ENCODE data around the gene SHISAL1. TPM values are rescaled to one million over a fixed set of nuclear protein-coding genes. Genes with fewer than 3 reads are reported as not detected.

Gene SHISAL1
- total and polyA plus RNA-seq, 2 donors (not counting 1 experiment from before 2014, with no cell fraction given), result not detected

- Histone ChIP-seq H3K36me3 (replicated peaks in 1 of 2; ENCODE audit: control extremely low read depth in 1 of 2, control insufficient read depth in 1 of 2, extremely low read depth in 1 of 2, insufficient read depth in 2 of 2, low read length in 1 of 2) (no peaks in the 10 kb centered on the region), H3K4me3 (ENCODE audit: control extremely low read depth in 1 of 5, extremely low read depth in 1 of 5, insufficient read depth in 1 of 5, low read depth in 2 of 5, low read length in 4 of 5) (no peak overlapping the region), H3K4me2 (replicated peaks; ENCODE audit: low read depth, low read length, poor library complexity, severe bottlenecking) (no peak overlapping the region), H3K9ac (ENCODE audit: low read length) (no peak overlapping the region), H4K20me1 (ENCODE audit: control insufficient read depth, insufficient read depth, low read length, poor library complexity, severe bottlenecking) (no peaks in the 10 kb centered on the region), H3K4me1 (ENCODE audit: control insufficient read depth in 2 of 2, insufficient read depth in 2 of 2, low read length in 2 of 2) (no peaks in the 10 kb centered on the region), H3K27me3 (replicated peaks in 1 of 4; ENCODE audit: control extremely low read depth in 1 of 4, control insufficient read depth in 3 of 4, insufficient read depth in 4 of 4, low read length in 3 of 4) (peaks cover 0 to 7% (median 0%) of the 10 kb centered on the region in 4 experiments), H3K9me3 (ENCODE audit: control extremely low read depth in 1 of 3, control insufficient read depth in 2 of 3, insufficient read depth in 1 of 3, low read length in 2 of 3) (no peaks in the 10 kb centered on the region), H3K79me2 (ENCODE audit: control insufficient read depth, insufficient read depth, low read length) (no peaks in the 10 kb centered on the region), H3K27ac (ENCODE audit: low read length in 2 of 2) (no peak overlapping the region), H2AFZ (ENCODE audit: insufficient read depth, low read depth, low read length, poor library complexity, severe bottlenecking) (no peak overlapping the region)
- ChIA-PET POLR2A (no interaction called here), CTCF (no interaction called here)
- ATAC-seq (ENCODE audit: low read depth) (no peak), DNase-seq (no peak)
- WGBS (ENCODE audit: insufficient coverage), result 90% methylated on average over 25 of the region's 25 CpGs
- intact Hi-C loops (cut with micrococcal nuclease), result no loop called here
- H3K4me3 Mint-ChIP-seq, result no peak overlapping the region
- no peak for TF ChIP-seq EZH2 (IDR thresholded peaks at IDR 0.05; ENCODE audit: borderline replicate concordance, insufficient read depth, low read depth, low read length, poor library complexity, severe bottlenecking)
- TF ChIP-seq, protein P1, sequence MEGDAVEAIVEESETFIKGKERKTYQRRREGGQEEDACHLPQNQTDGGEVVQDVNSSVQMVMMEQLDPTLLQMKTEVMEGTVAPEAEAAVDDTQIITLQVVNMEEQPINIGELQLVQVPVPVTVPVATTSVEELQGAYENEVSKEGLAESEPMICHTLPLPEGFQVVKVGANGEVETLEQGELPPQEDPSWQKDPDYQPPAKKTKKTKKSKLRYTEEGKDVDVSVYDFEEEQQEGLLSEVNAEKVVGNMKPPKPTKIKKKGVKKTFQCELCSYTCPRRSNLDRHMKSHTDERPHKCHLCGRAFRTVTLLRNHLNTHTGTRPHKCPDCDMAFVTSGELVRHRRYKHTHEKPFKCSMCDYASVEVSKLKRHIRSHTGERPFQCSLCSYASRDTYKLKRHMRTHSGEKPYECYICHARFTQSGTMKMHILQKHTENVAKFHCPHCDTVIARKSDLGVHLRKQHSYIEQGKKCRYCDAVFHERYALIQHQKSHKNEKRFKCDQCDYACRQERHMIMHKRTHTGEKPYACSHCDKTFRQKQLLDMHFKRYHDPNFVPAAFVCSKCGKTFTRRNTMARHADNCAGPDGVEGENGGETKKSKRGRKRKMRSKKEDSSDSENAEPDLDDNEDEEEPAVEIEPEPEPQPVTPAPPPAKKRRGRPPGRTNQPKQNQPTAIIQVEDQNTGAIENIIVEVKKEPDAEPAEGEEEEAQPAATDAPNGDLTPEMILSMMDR (IDR thresholded peaks at IDR 0.05), result no peak
- H3K9me3 Mint-ChIP-seq (ENCODE audit: insufficient read depth), result no peaks in the 10 kb centered on the region
- H3K27me3 Mint-ChIP-seq, result peaks cover 10% of the 10 kb centered on the region
- H3K27ac Mint-ChIP-seq, result no peak overlapping the region
- no peaks in the 10 kb centered on the region for H3K4me1 Mint-ChIP-seq
These were observed 48.1 kb upstream of the SHISAL1 start for GRCh38 chr22:44360668-44361381.

GRCh38 chr22:44360306-44360667 lies 47.5 kb upstream of the SHISAL1 start:
- H2AFZ ChIP-seq (ENCODE audit: insufficient read depth, low read depth, low read length, poor library complexity, severe bottlenecking), result no peak overlapping the region
- CTCF ChIA-PET, result no interaction called here
- H3K9me3 Mint-ChIP-seq (ENCODE audit: insufficient read depth), result no peaks in the 10 kb centered on the region
- peaks cover 0 to 8% (median 0%) of the 10 kb centered on the region in 4 experiments for H3K27me3 ChIP-seq (replicated peaks in 1 of 4; ENCODE audit: control extremely low read depth in 1 of 4, control insufficient read depth in 3 of 4, insufficient read depth in 4 of 4, low read length in 3 of 4)
- no peak overlapping the region for H3K4me3 ChIP-seq (ENCODE audit: control extremely low read depth in 1 of 5, extremely low read depth in 1 of 5, insufficient read depth in 1 of 5, low read depth in 2 of 5, low read length in 4 of 5)
- no peak overlapping the region for H3K4me3 Mint-ChIP-seq
- no peaks in the 10 kb centered on the region for H3K9me3 ChIP-seq (ENCODE audit: control extremely low read depth in 1 of 3, control insufficient read depth in 2 of 3, insufficient read depth in 1 of 3, low read length in 2 of 3)
- H3K36me3 ChIP-seq (replicated peaks in 1 of 2; ENCODE audit: control extremely low read depth in 1 of 2, control insufficient read depth in 1 of 2, extremely low read depth in 1 of 2, insufficient read depth in 2 of 2, low read length in 1 of 2), result no peaks in the 10 kb centered on the region
- DNase-seq (no peak), ATAC-seq (ENCODE audit: low read depth) (no peak)
- H3K27me3 Mint-ChIP-seq, result peaks cover 13% of the 10 kb centered on the region
- no peak overlapping the region for H3K27ac ChIP-seq (ENCODE audit: low read length in 2 of 2)
- H3K9ac ChIP-seq (ENCODE audit: low read length), result no peak overlapping the region
- no peaks in the 10 kb centered on the region for H4K20me1 ChIP-seq (ENCODE audit: control insufficient read depth, insufficient read depth, low read length, poor library complexity, severe bottlenecking)
- intact Hi-C loops (cut with micrococcal nuclease), result no loop called here
- H3K27ac Mint-ChIP-seq, result no peak overlapping the region
- H3K4me1 ChIP-seq (ENCODE audit: control insufficient read depth in 2 of 2, insufficient read depth in 2 of 2, low read length in 2 of 2), result no peaks in the 10 kb centered on the region
- POLR2A ChIA-PET, result no interaction called here
- 82% methylated on average over 12 of the region's 12 CpGs for WGBS (ENCODE audit: insufficient coverage)
- TF ChIP-seq EZH2 (IDR thresholded peaks at IDR 0.05; ENCODE audit: borderline replicate concordance, insufficient read depth, low read depth, low read length, poor library complexity, severe bottlenecking), result no peak
- H3K4me2 ChIP-seq (replicated peaks; ENCODE audit: low read depth, low read length, poor library complexity, severe bottlenecking), result no peak overlapping the region
- H3K79me2 ChIP-seq (ENCODE audit: control insufficient read depth, insufficient read depth, low read length), result no peaks in the 10 kb centered on the region
- H3K4me1 Mint-ChIP-seq, result no peaks in the 10 kb centered on the region
